GM06990 (cell line): ENCODE data around the gene ERC2.

Experiments used
- DNase-seq: peaks from one replicate; pipeline ENCODE4 v3.0.0-alpha.2; 2011; ENCODE audit not compliant: insufficient read length; ENCODE audit errors: extremely low read depth
- H3K27me3 ChIP-seq: replicated peaks from 2 replicates; pipeline ENCODE4 v1.6.0; 2011; ENCODE audit warnings: low read length; ENCODE audit not compliant: control insufficient read depth, insufficient read depth
- H3K36me3 ChIP-seq: 2 replicates; pipeline ENCODE4 v1.5.1; 2011; ENCODE audit warnings: low read length; ENCODE audit not compliant: control insufficient read depth, insufficient read depth
- H3K4me3 ChIP-seq: replicated peaks from 2 replicates; pipeline ENCODE4 v1.5.1; 2011; ENCODE audit warnings: low read depth, mild to moderate bottlenecking, control low read depth, low read length
- TF ChIP-seq, protein P1 (sequence below): IDR thresholded peaks from 2 replicates; pipeline ENCODE4 v1.5.1; 2011; ENCODE audit warnings: low read length, control low read depth, mild to moderate bottlenecking, inconsistent platforms; ENCODE audit not compliant: insufficient read depth, poor library complexity, severe bottlenecking

Gene ERC2

DNA sequence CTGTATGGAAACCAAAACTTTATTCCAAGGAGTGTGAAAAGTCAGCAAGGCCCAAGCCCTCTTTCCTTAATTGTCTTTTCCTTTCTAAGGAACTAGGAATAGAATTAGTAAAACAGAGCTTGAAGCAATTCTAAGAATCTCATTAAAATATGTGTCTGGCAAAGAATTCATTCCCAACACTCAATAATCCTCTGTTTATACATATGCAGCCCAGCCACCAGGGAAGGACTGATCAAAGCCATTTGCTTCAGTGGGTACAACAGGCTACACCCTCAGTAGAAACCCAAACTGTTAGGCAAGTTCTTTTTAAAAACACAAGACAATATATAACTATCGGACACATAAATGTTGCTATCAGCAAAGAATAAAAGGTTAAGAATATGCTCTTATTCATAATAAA, 266.9 kb downstream of the ERC2 start:
- H3K36me3 ChIP-seq: no peaks in the 10 kb centered on the region
- H3K27me3 ChIP-seq: peaks cover 1% of the 10 kb centered on the region; the same call in 1 of the 2 replicates

DNA sequence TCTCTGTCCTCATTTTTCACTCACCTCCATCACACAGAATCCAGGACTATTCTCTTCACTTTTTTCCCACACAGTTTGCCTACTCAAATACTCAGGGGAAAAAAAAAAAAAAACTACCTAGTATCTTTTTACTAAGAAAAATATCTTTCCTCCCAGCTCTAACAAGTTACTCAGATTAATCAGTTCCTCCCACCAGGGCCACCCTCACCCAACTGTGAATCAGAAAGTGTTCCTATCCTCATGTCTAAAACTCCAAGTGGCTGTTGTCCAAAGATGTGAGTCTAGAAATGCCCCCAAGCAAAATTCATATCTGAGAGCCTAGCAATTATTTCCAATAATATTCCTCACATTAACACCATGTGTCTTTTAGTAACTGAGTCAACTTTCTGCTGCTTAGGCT, 268.0 kb downstream of the ERC2 start:
- peaks cover 1% of the 10 kb centered on the region; the same call in 1 of the 2 replicates for H3K27me3 ChIP-seq
- TF ChIP-seq, protein P1, sequence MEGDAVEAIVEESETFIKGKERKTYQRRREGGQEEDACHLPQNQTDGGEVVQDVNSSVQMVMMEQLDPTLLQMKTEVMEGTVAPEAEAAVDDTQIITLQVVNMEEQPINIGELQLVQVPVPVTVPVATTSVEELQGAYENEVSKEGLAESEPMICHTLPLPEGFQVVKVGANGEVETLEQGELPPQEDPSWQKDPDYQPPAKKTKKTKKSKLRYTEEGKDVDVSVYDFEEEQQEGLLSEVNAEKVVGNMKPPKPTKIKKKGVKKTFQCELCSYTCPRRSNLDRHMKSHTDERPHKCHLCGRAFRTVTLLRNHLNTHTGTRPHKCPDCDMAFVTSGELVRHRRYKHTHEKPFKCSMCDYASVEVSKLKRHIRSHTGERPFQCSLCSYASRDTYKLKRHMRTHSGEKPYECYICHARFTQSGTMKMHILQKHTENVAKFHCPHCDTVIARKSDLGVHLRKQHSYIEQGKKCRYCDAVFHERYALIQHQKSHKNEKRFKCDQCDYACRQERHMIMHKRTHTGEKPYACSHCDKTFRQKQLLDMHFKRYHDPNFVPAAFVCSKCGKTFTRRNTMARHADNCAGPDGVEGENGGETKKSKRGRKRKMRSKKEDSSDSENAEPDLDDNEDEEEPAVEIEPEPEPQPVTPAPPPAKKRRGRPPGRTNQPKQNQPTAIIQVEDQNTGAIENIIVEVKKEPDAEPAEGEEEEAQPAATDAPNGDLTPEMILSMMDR: no peak
- H3K36me3 ChIP-seq: no peaks in the 10 kb centered on the region
- H3K4me3 ChIP-seq: no peak overlapping the region
- no peak for DNase-seq

More for the DNA sequence above, 266.9 kb downstream of the ERC2 start:
- DNase-seq: no peak
- TF ChIP-seq, protein P1: no peak
- no peak overlapping the region for H3K4me3 ChIP-seq

DNA sequence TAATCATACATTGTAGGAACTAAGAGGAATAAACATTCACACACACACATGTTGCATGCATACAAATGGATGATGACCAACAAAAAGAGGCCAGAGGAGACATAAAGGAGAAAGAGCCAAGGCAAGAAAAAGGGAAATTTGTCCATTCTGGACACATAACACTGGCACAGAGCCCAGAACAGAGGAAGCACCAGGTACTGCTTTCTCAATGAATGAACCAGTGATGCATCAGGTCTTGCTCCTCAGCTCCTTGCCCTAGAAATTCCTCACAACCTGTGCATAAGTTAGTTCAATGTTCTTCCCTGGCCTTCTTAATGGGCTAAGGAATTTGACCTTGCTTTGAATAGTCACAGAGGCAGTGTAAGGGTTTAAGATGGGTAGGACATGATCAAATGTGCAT, 270.3 kb downstream of the ERC2 start:
- DNase-seq: no peak
- no peaks in the 10 kb centered on the region for H3K36me3 ChIP-seq
- H3K27me3 ChIP-seq: peaks cover 1% of the 10 kb centered on the region; the same call in 1 of the 2 replicates
- H3K4me3 ChIP-seq: no peak overlapping the region
- TF ChIP-seq, protein P1: no peak

GRCh38 chr3:56197259-56197965, 270.9 kb downstream of the ERC2 start:
- peaks cover 1% of the 10 kb centered on the region; the same call in 1 of the 2 replicates for H3K27me3 ChIP-seq
- no peak overlapping the region for H3K4me3 ChIP-seq
- TF ChIP-seq, protein P1: no peak
- no peak for DNase-seq
- no peaks in the 10 kb centered on the region for H3K36me3 ChIP-seq

GRCh38 chr3:56196700-56197099, 271.6 kb downstream of the ERC2 start:
- peaks cover 1% of the 10 kb centered on the region; the same call in 1 of the 2 replicates for H3K27me3 ChIP-seq
- no peak for DNase-seq
- no peaks in the 10 kb centered on the region for H3K36me3 ChIP-seq
- no peak overlapping the region for H3K4me3 ChIP-seq
- TF ChIP-seq, protein P1: no peak
